HAP-1 (cell line): ENCODE measurements around the gene KDM4C.
"Not testable (repeated sequence)": the region's sequence is repeated elsewhere in the genome, so short reads cannot be mapped to it uniquely, and the experiment has no call there.

ENCODE experiments used
- DNase-seq, 2 experiments: peaks; one replicate each; pipeline ENCODE4 v3.0.0-alpha.2; 2016 to 2020; ENCODE audit warnings: low spot score in 2 of 2
- H3K27me3 ChIP-seq: fragments of 250-450 bp; sonication (Bioruptor Pico); 2 replicates; pipeline ENCODE4 v1.5.1; 2020; ENCODE audit warnings: low read depth, mild to moderate bottlenecking, moderate library complexity
- H3K36me3 ChIP-seq: fragments of 250-450 bp; sonication (Bioruptor Pico); replicated peaks from 2 replicates; pipeline ENCODE4 v1.5.1; 2020; ENCODE audit warnings: mild to moderate bottlenecking
- H3K4me1 ChIP-seq: fragments of 250-450 bp; sonication (Bioruptor Pico); 2 replicates; pipeline ENCODE4 v1.5.1; 2020; ENCODE audit warnings: mild to moderate bottlenecking
- H3K4me3 ChIP-seq: fragments of 250-450 bp; sonication (Bioruptor Pico); 2 replicates; pipeline ENCODE4 v1.5.1; 2020; ENCODE audit warnings: mild to moderate bottlenecking, moderate library complexity
- H3K9me3 ChIP-seq: fragments of 250-450 bp; sonication (Bioruptor Pico); 2 replicates; pipeline ENCODE4 v1.5.1; 2020; ENCODE audit warnings: mild to moderate bottlenecking, moderate library complexity
- in situ Hi-C: fragments of 300-500 bp; cut with MboI; formaldehyde crosslinking; loops from 3 replicates; pipeline ENCODE4 v1.14.3; 2020; ENCODE audit warnings: low sequenced_read_pairs, inconsistent platforms, mixed read lengths

The KDM4C gene

DNA sequence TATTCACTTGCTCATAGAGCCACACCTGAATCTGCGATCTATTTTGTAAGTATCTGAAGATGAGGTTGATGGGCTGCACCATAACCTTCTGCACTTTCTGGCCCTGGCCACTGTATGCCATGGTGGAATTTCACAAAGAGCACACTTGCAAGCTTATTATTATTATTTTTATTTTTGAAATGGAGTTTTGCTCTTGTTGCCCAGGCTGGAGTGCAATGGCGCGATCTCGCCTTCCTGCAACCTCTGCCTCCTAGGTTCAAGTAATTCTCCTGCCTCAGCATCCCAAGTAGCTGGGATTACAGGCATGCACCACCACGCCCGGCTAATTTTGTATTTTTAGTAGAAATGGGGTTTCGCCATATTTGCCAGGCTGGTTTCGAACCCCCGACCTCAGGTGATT is 8.9 kb upstream of the KDM4C start:
- H3K27me3 ChIP-seq, DNase-seq, H3K4me1 ChIP-seq, in situ Hi-C loops, H3K36me3 ChIP-seq, H3K9me3 ChIP-seq, H3K4me3 ChIP-seq: not testable (repeated sequence)

GRCh38 chr9:6754861-6755260 is 2.9 kb upstream of the KDM4C start:
- H3K36me3 ChIP-seq, H3K27me3 ChIP-seq, H3K4me3 ChIP-seq, DNase-seq, in situ Hi-C loops, H3K9me3 ChIP-seq, H3K4me1 ChIP-seq: not testable (repeated sequence)

GRCh38 chr9:6757132-6757455 is 679 bp upstream of the KDM4C start:
- DNase-seq = peak in 1 of 2 experiments; percentile 36

GRCh38 chr9:6758248-6758497 is 400 bp downstream of the KDM4C start:
- Histone ChIP-seq H3K27me3 (no peaks in the 10 kb centered on the region), H3K9me3 (no peaks in the 10 kb centered on the region), H3K4me1 (peaks cover 8% of the 10 kb centered on the region), H3K36me3 (no peaks in the 10 kb centered on the region; the same call in 1 of the 2 replicates), H3K4me3 (peak overlapping the region; percentile 80)
- DNase-seq = no peak
- in situ Hi-C loops = no loop called here

More at GRCh38 chr9:6757132-6757455, 679 bp upstream of the KDM4C start:
- no peaks in the 10 kb centered on the region for H3K27me3 ChIP-seq
- no peaks in the 10 kb centered on the region for H3K9me3 ChIP-seq
- no peaks in the 10 kb centered on the region; the same call in 1 of the 2 replicates for H3K36me3 ChIP-seq
- peak overlapping the region; percentile 80 for H3K4me3 ChIP-seq
- in situ Hi-C loops = no loop called here
- H3K4me1 ChIP-seq = peaks cover 8% of the 10 kb centered on the region

DNA sequence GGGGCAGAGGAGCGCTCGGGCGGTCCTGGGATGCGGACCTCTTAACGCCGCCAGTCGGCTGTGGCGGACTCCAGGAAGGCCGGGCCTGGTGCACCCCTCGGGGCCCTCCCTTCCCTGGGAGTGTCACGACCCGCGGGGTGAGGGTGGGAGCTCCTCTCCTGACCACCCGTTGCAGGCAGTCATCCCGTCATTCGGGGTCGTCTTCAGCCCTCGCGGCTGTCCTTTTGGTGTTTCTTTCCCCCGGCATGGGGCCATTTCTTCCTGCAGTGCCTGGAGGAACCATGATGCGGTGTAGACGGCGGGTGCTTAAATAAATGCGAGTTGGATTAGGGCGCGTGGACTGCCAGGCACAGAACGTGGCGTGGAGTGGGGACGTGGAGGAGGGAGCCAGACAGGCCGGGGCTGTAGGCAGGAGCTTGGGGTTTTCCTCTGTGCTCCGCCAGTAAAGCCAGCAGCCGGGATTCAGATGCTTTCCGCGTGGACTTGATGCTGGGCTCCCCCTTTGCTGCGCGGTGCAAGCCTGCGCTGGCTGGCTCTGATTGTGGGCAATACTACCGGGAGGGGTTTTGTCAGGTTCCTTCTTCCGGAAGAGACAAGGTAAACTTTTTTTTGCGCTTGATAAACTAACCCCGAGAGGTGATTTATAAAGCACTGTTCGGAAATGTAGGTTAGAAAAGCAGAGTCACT is 868 bp downstream of the KDM4C start:
- peak; percentile 22 to 59 for DNase-seq
- Histone ChIP-seq H3K9me3 (no peaks in the 10 kb centered on the region), H3K4me3 (peak overlapping the region; percentile 80), H3K36me3 (no peaks in the 10 kb centered on the region; the same call in 1 of the 2 replicates), H3K27me3 (no peaks in the 10 kb centered on the region), H3K4me1 (peaks cover 8% of the 10 kb centered on the region)
- in situ Hi-C loops = no loop called here

DNA sequence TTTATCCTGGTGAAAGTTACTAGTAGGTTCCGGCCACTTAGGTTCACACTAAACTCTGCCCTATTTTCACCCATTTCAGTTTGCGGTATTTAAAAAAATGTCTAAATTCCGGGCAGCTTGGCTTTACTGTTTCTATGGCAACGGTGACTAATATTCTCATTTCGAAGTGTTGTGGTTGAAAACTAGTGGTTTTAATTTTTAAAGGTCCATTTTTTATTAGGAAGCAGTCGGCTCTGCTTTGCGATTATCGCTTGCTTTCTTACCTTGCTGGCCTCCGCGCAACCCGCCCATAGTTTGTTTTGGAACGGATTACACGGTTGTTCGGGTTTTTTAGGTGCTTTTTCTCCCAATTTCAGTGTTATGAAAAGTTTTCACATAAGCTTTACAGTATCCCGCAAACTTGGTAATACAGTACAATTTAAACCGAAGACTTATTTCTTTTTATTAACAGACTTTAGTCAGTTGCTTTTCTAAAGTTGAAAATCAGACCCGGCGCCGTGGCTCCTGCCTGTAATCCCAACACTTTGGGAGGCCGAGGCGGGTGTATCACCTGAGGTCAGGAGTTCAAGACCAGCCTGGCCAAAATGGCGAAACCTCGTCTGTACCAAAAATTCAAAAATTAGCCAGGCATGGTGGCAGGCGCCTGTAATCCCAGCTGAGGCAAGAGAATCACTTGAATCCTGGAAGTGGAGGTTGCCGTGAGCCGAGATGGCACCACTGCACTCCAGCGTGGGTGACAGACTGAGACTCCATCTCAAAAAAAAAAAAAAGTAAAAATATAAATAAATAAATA is 1.6 kb downstream of the KDM4C start:
- Histone ChIP-seq H3K27me3 (no peaks in the 10 kb centered on the region), H3K4me3 (peak overlapping the region; percentile 80), H3K9me3 (no peaks in the 10 kb centered on the region), H3K4me1 (peaks cover 11% of the 10 kb centered on the region), H3K36me3 (no peaks in the 10 kb centered on the region; the same call in 1 of the 2 replicates)
- peak; percentile 38 to 39 for DNase-seq
- in situ Hi-C loops = no loop called here

DNA sequence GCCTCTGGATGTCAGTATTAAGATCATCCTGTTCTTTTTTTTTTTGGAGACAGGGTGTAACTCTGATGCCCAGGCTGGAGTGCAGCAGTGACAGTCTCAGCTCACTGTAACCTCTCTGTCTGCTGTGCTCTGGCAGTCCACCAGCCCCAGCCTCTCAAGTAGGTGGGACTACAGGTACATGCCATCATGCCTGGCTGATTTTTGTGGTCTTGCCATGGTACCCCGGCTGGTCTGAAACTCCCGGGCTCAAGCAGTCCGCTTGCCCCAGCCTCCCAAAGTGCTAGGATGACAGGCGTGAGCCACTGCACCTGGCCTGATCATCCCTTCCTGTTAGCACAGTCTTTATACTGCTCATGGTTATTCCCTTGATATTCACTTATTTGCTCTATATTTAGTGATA is 3.5 kb downstream of the KDM4C start:
- H3K9me3 ChIP-seq = no peaks in the 10 kb centered on the region
- peaks cover 17% of the 10 kb centered on the region for H3K4me1 ChIP-seq
- DNase-seq = no peak
- no peaks in the 10 kb centered on the region for H3K27me3 ChIP-seq
- no peak overlapping the region for H3K4me3 ChIP-seq
- in situ Hi-C loops = no loop called here
- no peaks in the 10 kb centered on the region; the same call in 1 of the 2 replicates for H3K36me3 ChIP-seq

- Histone ChIP-seq H3K4me1 (peaks cover 13% of the 10 kb centered on the region), H3K27me3 (no peaks in the 10 kb centered on the region), H3K36me3 (no peaks in the 10 kb centered on the region; the same call in 1 of the 2 replicates), H3K9me3 (no peaks in the 10 kb centered on the region), H3K4me3 (no peak overlapping the region)
- no peak for DNase-seq
- in situ Hi-C loops = no loop called here
Measured at GRCh38 chr9:6763244-6763643, 5.5 kb downstream of the KDM4C start.

- no peak for DNase-seq
- no peaks in the 10 kb centered on the region for H3K27me3 ChIP-seq
- H3K36me3 ChIP-seq = no peaks in the 10 kb centered on the region; the same call in 1 of the 2 replicates
- no peak overlapping the region for H3K4me3 ChIP-seq
- in situ Hi-C loops = no loop called here
- H3K4me1 ChIP-seq = peaks cover 13% of the 10 kb centered on the region
- H3K9me3 ChIP-seq = no peaks in the 10 kb centered on the region
Measured at GRCh38 chr9:6764011-6764410, 6.2 kb downstream of the KDM4C start.

- H3K4me3 ChIP-seq = no peak overlapping the region
- no peaks in the 10 kb centered on the region for H3K27me3 ChIP-seq
- in situ Hi-C loops = no loop called here
- no peak for DNase-seq
- peaks cover 13% of the 10 kb centered on the region for H3K4me1 ChIP-seq
- no peaks in the 10 kb centered on the region for H3K9me3 ChIP-seq
- H3K36me3 ChIP-seq = no peaks in the 10 kb centered on the region; the same call in 1 of the 2 replicates
Measured at GRCh38 chr9:6764523-6764922, 6.8 kb downstream of the KDM4C start.

GRCh38 chr9:6764950-6765349 is 7.2 kb downstream of the KDM4C start:
- Histone ChIP-seq H3K36me3 (no peaks in the 10 kb centered on the region; the same call in 1 of the 2 replicates), H3K9me3 (no peaks in the 10 kb centered on the region), H3K27me3 (no peaks in the 10 kb centered on the region), H3K4me3 (no peak overlapping the region), H3K4me1 (peaks cover 12% of the 10 kb centered on the region)
- in situ Hi-C loops = no loop called here
- no peak for DNase-seq

DNA sequence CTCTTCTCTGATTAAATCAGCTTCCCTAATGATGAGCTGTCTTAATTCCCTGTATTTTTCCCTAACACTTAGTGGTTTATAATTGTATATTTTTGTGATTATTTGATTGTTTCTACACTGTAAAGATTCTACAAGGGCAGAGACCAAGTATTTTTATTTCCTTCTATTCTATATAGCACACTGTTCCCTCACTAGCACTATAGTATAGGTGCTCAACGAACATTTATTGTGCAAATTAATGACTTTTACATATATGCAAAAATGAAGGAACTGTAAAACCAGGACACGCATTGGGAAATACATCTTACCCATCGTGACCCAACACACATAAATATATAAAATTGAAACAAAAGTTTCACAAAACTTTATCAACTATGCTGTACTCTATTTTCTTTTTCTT is 7.6 kb downstream of the KDM4C start:
- in situ Hi-C loops = no loop called here
- Histone ChIP-seq H3K36me3 (no peaks in the 10 kb centered on the region; the same call in 1 of the 2 replicates), H3K27me3 (no peaks in the 10 kb centered on the region), H3K9me3 (no peaks in the 10 kb centered on the region), H3K4me1 (peaks cover 9% of the 10 kb centered on the region), H3K4me3 (no peak overlapping the region)
- no peak for DNase-seq

DNA sequence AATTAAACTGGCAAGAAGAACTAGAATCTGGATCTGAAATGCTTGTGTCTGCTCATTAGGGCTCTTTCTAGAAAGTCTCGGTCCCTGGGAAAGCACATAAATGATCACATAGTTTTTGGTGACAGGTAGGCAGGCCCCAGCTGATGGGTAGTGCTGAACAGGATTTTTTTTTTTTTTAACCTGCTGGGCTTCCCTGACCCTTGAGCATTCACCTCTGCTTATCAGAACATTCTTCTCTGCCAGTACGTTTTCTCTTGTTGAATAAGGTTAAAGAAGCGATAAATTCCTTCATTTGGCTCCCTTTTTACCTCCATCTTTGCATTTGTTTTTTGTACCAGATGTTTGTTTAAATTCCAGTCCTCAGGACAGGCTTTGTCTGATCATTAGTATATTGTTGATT is 8.8 kb downstream of the KDM4C start:
- no peaks in the 10 kb centered on the region for H3K9me3 ChIP-seq
- in situ Hi-C loops = no loop called here
- H3K4me3 ChIP-seq = no peak overlapping the region
- no peaks in the 10 kb centered on the region; the same call in 1 of the 2 replicates for H3K36me3 ChIP-seq
- peaks cover 9% of the 10 kb centered on the region for H3K4me1 ChIP-seq
- no peak for DNase-seq
- H3K27me3 ChIP-seq = no peaks in the 10 kb centered on the region

DNA sequence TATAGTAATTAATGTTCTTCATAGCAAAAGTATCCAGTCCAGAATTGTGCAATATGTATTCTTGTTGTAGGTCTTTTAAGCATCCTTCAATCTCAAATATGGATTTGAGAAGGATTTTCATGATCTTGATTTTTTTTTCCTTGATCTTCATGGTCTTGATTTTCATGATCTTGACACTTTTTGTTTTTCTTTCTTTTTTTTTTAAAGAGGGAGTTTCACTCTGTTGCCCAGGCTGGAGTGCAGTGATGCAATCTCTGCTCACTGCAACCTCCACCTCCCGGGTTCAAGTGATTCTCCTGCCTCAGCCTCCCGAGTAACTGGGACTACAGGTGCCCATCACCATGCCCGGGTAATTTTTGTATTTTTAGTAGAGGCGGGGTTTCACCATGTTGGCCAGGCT is 10.8 kb downstream of the KDM4C start:
- H3K4me3 ChIP-seq, H3K27me3 ChIP-seq, DNase-seq, H3K4me1 ChIP-seq, H3K36me3 ChIP-seq, in situ Hi-C loops, H3K9me3 ChIP-seq: not testable (repeated sequence)
